Lung (tissue), 12 donors: ENCODE results near the gene ACTN3. TPM values are rescaled to one million over a fixed set of nuclear protein-coding genes. Genes with fewer than 3 reads are reported as not detected.
"Not testable (repeated sequence)": the region's sequence is repeated elsewhere in the genome, so short reads cannot be mapped to it uniquely, and the experiment has no call there.

Source experiments
- ATAC-seq: fragments of 200-7000 bp; cut with Tn5 transposase; one replicate; pipeline ENCODE4 v1.9.1; 2020; ENCODE audit warnings: moderate number of reproducible peaks; ENCODE audit not compliant: insufficient read depth, low FRiP score
- DNase-seq, 3 donors: peaks; one replicate each; pipeline ENCODE4 v3.0.0-alpha.2; 2013 to 2017
- H3K27ac ChIP-seq, 2 donors: one replicate each; pipeline ENCODE4 v1.5.1; 2013; ENCODE audit warnings: mild to moderate bottlenecking in 2 of 2, moderate library complexity in 2 of 2, control low read depth in 1 of 2, inconsistent platforms in 1 of 2, low read depth in 1 of 2, low read length in 1 of 2
- H3K27me3 ChIP-seq, 3 donors: one replicate each; pipeline ENCODE4 v1.5.1; 2013; ENCODE audit warnings: low read length in 2 of 3; ENCODE audit not compliant: control insufficient read depth in 3 of 3, insufficient read depth in 3 of 3
- H3K36me3 ChIP-seq, 4 donors: one replicate each; pipeline ENCODE4 v1.5.1; 2013; ENCODE audit warnings: low read length in 4 of 4, mild to moderate bottlenecking in 1 of 4, moderate library complexity in 1 of 4; ENCODE audit not compliant: control insufficient read depth in 4 of 4, insufficient read depth in 4 of 4
- H3K4me1 ChIP-seq, 5 donors: one replicate each; pipeline ENCODE4 v1.5.1; 2013; ENCODE audit warnings: low read length in 5 of 5, mild to moderate bottlenecking in 2 of 5, moderate library complexity in 1 of 5; ENCODE audit not compliant: control insufficient read depth in 5 of 5, insufficient read depth in 5 of 5
- H3K4me3 ChIP-seq: one replicate; pipeline ENCODE4 v1.5.1; 2013; ENCODE audit warnings: mild to moderate bottlenecking, control low read depth, moderate library complexity
- H3K9ac ChIP-seq, 2 donors: one replicate each; pipeline ENCODE4 v1.5.1; 2013; ENCODE audit warnings: low read length in 2 of 2, control low read depth in 1 of 2; ENCODE audit not compliant: insufficient read depth in 1 of 2
- H3K9me3 ChIP-seq, 4 donors: one replicate each; pipeline ENCODE4 v1.5.1; 2013; ENCODE audit warnings: low read length in 3 of 4, mild to moderate bottlenecking in 1 of 4, moderate library complexity in 1 of 4; ENCODE audit not compliant: control insufficient read depth in 4 of 4, insufficient read depth in 3 of 4
- WGBS, 2 donors: extraction: QIAGEN DNeasy Blood & Tissue Kit; methylation state at CpG; one replicate each; pipeline ENCODE4 v1.1.7; 2013; 5-methylcytosine and 5-hydroxymethylcytosine counted together
- polyA plus RNA-seq, 2 donors: library from polyadenylated mRNA; stranded (reverse); fragments of 200-250 nt; gene quantifications; one replicate each; pipeline ENCODE4 v1.2.1, GENCODE V29; 2013
- total RNA-seq, 2 donors: library from RNA; depleted of rRNA in 1 of 2; stranded (reverse); fragments of >200 nt in 1 of 2; gene quantifications; one replicate each; pipeline ENCODE4 v1.2.1, GENCODE V29; 2014 to 2021
- TF ChIP-seq, protein P1 (sequence below): IDR thresholded peaks from 2 replicates; pipeline ENCODE4 v1.5.1; 2012; ENCODE audit warnings: mild to moderate bottlenecking; ENCODE audit errors: control extremely low read depth, extremely low read depth
- donor health status: control.
- donor health status: control.
- donor health status: Bipolar disorder and iron deficiency.
- donor health status: healthy.
- donor health status: DM: yes; HTN: yes; CAD: no.

Gene ACTN3
- total and polyA plus RNA-seq, 4 donors: 0.04 to 0.15 (median 0.07) TPM; not detected in 1

DNA sequence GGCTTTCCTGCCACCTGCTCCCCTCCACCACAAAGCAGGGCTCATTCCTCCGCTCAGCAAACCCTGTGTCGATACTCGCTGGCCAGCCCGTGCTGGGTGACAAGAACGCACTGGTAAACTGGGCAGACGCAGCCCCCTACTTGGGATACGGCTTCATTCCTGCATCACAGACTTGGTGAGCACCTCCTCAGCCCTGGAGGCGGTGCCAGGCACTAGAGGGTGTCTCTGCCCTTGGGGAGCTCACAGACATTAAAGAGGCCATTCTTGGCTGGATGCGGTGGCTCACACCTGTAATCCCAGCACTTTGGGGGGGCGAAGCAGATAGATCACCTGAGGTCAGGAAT, 6.9 kb upstream of the ACTN3 start:
- Histone ChIP-seq H3K9me3 (no peaks in the 10 kb centered on the region), H3K27ac (no peak overlapping the region), H3K36me3 (peaks cover 0 to 31% (median 7%) of the 10 kb centered on the region in 4 donors), H3K27me3 (no peaks in the 10 kb centered on the region), H3K4me1 (peaks cover 0 to 8% (median 0%) of the 10 kb centered on the region in 5 donors), H3K4me3 (no peak overlapping the region), H3K9ac (no peak overlapping the region)
- DNase-seq: no peak
- 88 to 89% methylated on average over 10 of the region's 10 CpGs for WGBS, 2 donors
- no peak for ATAC-seq
- TF ChIP-seq, protein P1, sequence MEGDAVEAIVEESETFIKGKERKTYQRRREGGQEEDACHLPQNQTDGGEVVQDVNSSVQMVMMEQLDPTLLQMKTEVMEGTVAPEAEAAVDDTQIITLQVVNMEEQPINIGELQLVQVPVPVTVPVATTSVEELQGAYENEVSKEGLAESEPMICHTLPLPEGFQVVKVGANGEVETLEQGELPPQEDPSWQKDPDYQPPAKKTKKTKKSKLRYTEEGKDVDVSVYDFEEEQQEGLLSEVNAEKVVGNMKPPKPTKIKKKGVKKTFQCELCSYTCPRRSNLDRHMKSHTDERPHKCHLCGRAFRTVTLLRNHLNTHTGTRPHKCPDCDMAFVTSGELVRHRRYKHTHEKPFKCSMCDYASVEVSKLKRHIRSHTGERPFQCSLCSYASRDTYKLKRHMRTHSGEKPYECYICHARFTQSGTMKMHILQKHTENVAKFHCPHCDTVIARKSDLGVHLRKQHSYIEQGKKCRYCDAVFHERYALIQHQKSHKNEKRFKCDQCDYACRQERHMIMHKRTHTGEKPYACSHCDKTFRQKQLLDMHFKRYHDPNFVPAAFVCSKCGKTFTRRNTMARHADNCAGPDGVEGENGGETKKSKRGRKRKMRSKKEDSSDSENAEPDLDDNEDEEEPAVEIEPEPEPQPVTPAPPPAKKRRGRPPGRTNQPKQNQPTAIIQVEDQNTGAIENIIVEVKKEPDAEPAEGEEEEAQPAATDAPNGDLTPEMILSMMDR: no peak

DNA sequence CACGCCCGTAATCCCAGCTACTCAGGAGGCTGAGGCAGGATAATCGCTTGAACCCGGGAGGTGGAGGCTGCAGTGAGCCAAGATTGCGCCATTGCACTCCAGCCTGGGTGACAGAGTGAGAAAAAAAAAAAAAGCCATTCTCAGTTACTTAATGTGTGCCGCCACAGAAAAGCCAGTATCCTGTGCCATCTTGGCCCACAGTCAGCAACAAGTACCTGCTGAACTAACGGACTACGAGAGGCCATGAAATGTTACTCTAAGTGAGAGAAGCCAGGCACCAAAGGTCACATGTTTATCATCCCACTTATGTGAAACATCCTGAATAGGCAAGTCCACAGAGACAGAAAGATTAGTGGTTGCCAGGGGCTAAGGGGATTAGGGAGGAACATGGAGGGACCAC, 6.1 kb upstream of the ACTN3 start:
- WGBS, 2 donors: 39 to 75% methylated on average over 6 to 8 of the region's 8 CpGs
- DNase-seq, H3K27ac ChIP-seq, H3K9ac ChIP-seq, H3K27me3 ChIP-seq, ATAC-seq, H3K9me3 ChIP-seq, H3K4me3 ChIP-seq: not testable (repeated sequence)
- Histone ChIP-seq H3K4me1 (peaks cover 0 to 13% (median 3%) of the 10 kb centered on the region in 5 donors), H3K36me3 (peaks cover 0 to 31% (median 6%) of the 10 kb centered on the region in 4 donors)

DNA sequence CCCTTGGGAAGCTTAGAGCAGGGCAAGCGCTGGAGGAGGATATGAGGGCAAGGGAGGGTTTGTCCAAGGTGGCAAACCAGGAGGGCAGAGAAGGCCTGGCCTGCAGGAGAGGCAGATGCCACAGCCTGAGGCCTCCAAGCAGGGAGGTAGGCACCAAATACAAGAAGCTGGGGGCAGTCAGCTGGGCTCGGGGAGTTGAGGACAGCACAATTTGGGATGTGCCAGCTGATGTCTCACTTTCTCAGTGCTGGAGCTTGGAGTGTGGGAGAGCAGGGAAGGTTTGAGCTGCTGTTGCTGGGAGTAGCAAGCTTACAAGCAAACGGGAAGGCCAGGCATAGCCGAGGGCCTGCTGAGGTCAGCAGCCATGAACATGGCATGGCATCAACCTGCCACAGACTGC, 4.8 kb upstream of the ACTN3 start:
- peaks cover 0 to 28% (median 0%) of the 10 kb centered on the region in 4 donors for H3K36me3 ChIP-seq
- H3K9ac ChIP-seq: no peak overlapping the region
- WGBS, 2 donors: 84 to 88% methylated on average over 4 of the region's 4 CpGs
- no peaks in the 10 kb centered on the region for H3K9me3 ChIP-seq
- no peaks in the 10 kb centered on the region for H3K27me3 ChIP-seq
- peaks cover 0 to 14% (median 7%) of the 10 kb centered on the region in 5 donors for H3K4me1 ChIP-seq
- TF ChIP-seq, protein P1: no peak
- ATAC-seq: no peak
- no peak overlapping the region for H3K4me3 ChIP-seq
- no peak for DNase-seq
- no peak overlapping the region for H3K27ac ChIP-seq

DNA sequence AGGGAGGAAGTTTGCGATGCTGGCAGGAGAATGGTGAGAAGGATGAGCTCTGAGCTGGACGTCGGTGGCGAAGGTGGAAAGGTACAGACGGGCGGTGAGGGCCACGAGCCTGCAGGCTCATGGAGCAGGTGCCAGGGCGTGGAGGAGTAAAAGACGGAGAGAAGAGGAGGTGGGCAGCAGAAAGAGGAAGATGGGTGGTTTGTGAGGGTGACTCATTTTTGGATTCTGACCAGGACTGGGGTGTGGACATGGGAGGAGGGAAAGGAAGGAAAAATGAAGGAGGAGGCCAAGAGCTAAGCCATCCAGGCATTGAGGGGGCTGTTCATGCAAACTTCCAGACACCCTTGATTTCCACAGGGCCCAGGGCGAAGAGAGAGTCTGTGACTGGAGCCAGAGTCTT, 4.3 kb upstream of the ACTN3 start:
- Histone ChIP-seq H3K4me1 (peaks cover 0 to 14% (median 7%) of the 10 kb centered on the region in 5 donors), H3K9ac (no peak overlapping the region), H3K9me3 (no peaks in the 10 kb centered on the region), H3K36me3 (peaks cover 0 to 26% (median 0%) of the 10 kb centered on the region in 4 donors), H3K27ac (no peak overlapping the region), H3K27me3 (no peaks in the 10 kb centered on the region), H3K4me3 (no peak overlapping the region)
- TF ChIP-seq, protein P1: no peak
- DNase-seq: no peak
- no peak for ATAC-seq
- WGBS, 2 donors: 66 to 79% methylated on average over 10 of the region's 10 CpGs
